Caco-2 (cell line): ENCODE data around the gene CAMK2G. TPM values are rescaled to one million over a fixed set of nuclear protein-coding genes. Genes with fewer than 3 reads are reported as not detected.

Source experiments
- BruUV-seq: library from RNA; stranded (reverse); fragments of 400-500 nt; replicated peaks from 2 replicates; lab custom pipeline; 2021; lab: Mats Ljungman, UMichigan
- CTCF ChIA-PET: fragments of 300-600 bp; sonication (Branson Sonifier 250); formaldehyde crosslinking; loops from one replicate; lab custom pipeline; 2022; ENCODE audit warnings: antibody characterized with exemption; lab: Charles Lee
- POLR2A ChIA-PET: fragments of 300-600 bp; sonication (Branson Sonifier 250); formaldehyde crosslinking; loops from one replicate; lab custom pipeline; 2022; ENCODE audit warnings: antibody characterized with exemption; lab: Charles Lee
- DNase-seq, 2 experiments: peaks; one replicate each; pipeline versions ENCODE4 v3.0.0 to v3.0.0-alpha.2; 2020 to 2022
- H3K27me3 ChIP-seq: replicated peaks from 2 replicates; pipeline ENCODE4 v1.6.0; 2011; ENCODE audit warnings: low read length; ENCODE audit not compliant: control insufficient read depth, insufficient read depth
- H3K36me3 ChIP-seq: 2 replicates; pipeline ENCODE4 v1.5.1; 2011; ENCODE audit warnings: low read length; ENCODE audit not compliant: control insufficient read depth, insufficient read depth
- H3K4me1 ChIP-seq: fragments of 250-450 bp; sonication (Bioruptor Pico); 2 replicates; pipeline ENCODE4 v1.5.1; 2020; ENCODE audit warnings: mild to moderate bottlenecking
- H3K4me3 ChIP-seq: 2 replicates; pipeline ENCODE4 v1.5.1; 2011; ENCODE audit warnings: low read depth, mild to moderate bottlenecking, control low read depth, low read length
- H3K9me3 ChIP-seq: fragments of 250-450 bp; sonication (Bioruptor Pico); 2 replicates; pipeline ENCODE4 v1.5.1; 2020; ENCODE audit warnings: mild to moderate bottlenecking, moderate library complexity
- H3K27ac Mint-ChIP-seq: one replicate; pipeline ENCODE4 v1.8.0; 2022; ENCODE audit warnings: mixed read lengths; ENCODE audit not compliant: unreplicated experiment
- H3K27me3 Mint-ChIP-seq: one replicate; pipeline ENCODE4 v1.8.0; 2022; ENCODE audit warnings: mixed read lengths; ENCODE audit not compliant: insufficient read depth, unreplicated experiment
- H3K36me3 Mint-ChIP-seq: one replicate; pipeline ENCODE4 v1.8.0; 2022; ENCODE audit warnings: mild to moderate bottlenecking, mixed read lengths; ENCODE audit not compliant: insufficient read depth, unreplicated experiment
- H3K4me1 Mint-ChIP-seq: one replicate; pipeline ENCODE4 v1.8.0; 2022; ENCODE audit warnings: low read depth, mixed read lengths; ENCODE audit not compliant: unreplicated experiment
- H3K4me3 Mint-ChIP-seq: one replicate; pipeline ENCODE4 v1.8.0; 2022; ENCODE audit warnings: mild to moderate bottlenecking, moderate library complexity, mixed read lengths; ENCODE audit not compliant: unreplicated experiment
- H3K9me3 Mint-ChIP-seq: one replicate; pipeline ENCODE4 v1.8.0; 2022; ENCODE audit warnings: mixed read lengths; ENCODE audit not compliant: unreplicated experiment
- CTCF ChIP-seq, 2 experiments: fragments of 200-600 bp in 1 of 2; IDR thresholded peaks; 1 replicate in 1 of 2; 2 replicates in 1 of 2; pipeline versions ENCODE4 v1.5.1 to v1.8.0; 2011 to 2022; ENCODE audit warnings: antibody characterized with exemption in 1 of 2, control low read depth in 1 of 2, inconsistent platforms in 1 of 2, low read depth in 1 of 2, low read length in 1 of 2, mild to moderate bottlenecking in 1 of 2, moderate library complexity in 1 of 2; ENCODE audit not compliant: insufficient read depth in 1 of 2, severe bottlenecking in 1 of 2, unreplicated experiment in 1 of 2
- intact Hi-C: fragments of 100-400 bp; cut with micrococcal nuclease; formaldehyde crosslinking; loops from one replicate; pipeline ENCODE4 v1.10.0; 2022; ENCODE audit not compliant: unreplicated experiment
- total RNA-seq: library from RNA; stranded (reverse); gene quantifications from 2 replicates; pipeline ENCODE4 v1.2.3, GENCODE V29; 2022

Gene CAMK2G
- total RNA-seq, 1 experiment from 2014 or later, result 78.8 TPM

- POLR2A ChIA-PET, result no interaction called here
- Mint-ChIP-seq H3K36me3 (peaks cover 89% of the 10 kb centered on the region), H3K4me1 (no peaks in the 10 kb centered on the region), H3K4me3 (no peak overlapping the region), H3K27me3 (no peaks in the 10 kb centered on the region), H3K27ac (no peak overlapping the region), H3K9me3 (no peaks in the 10 kb centered on the region)
- Histone ChIP-seq H3K36me3 (peaks cover 9% of the 10 kb centered on the region), H3K4me1 (no peaks in the 10 kb centered on the region), H3K27me3 (no peaks in the 10 kb centered on the region), H3K4me3 (no peak overlapping the region), H3K9me3 (no peaks in the 10 kb centered on the region)
- CTCF ChIA-PET, result interaction anchor here (1.5 kb wide), 1 partner anchor 41 kb away, joined by 3 read pairs; no protein-coding TSS in a partner anchor
- TF ChIP-seq CTCF (IDR thresholded peaks at IDR 0.05; ENCODE audit: insufficient read depth in 1 of 2, low read depth in 1 of 2, low read length in 1 of 2, severe bottlenecking in 1 of 2, unreplicated experiment in 1 of 2), result no peak
- intact Hi-C loops, result no loop called here
- DNase-seq, result no peak
- no TSS peak for BruUV-seq
Observed at GRCh38 chr10:73838827-73839226, 35.5 kb downstream of the CAMK2G start.

GRCh38 chr10:73838008-73838567 lies 36.3 kb downstream of the CAMK2G start:
- H3K36me3 ChIP-seq, result peaks cover 9% of the 10 kb centered on the region
- no peaks in the 10 kb centered on the region for H3K4me1 Mint-ChIP-seq
- peaks cover 89% of the 10 kb centered on the region for H3K36me3 Mint-ChIP-seq

GRCh38 chr10:73837072-73837471 lies 37.3 kb downstream of the CAMK2G start:
- no TSS peak for BruUV-seq
- intact Hi-C loops, result no loop called here
- Histone ChIP-seq H3K27me3 (no peaks in the 10 kb centered on the region), H3K36me3 (peaks cover 9% of the 10 kb centered on the region), H3K9me3 (no peaks in the 10 kb centered on the region), H3K4me3 (no peak overlapping the region), H3K4me1 (no peaks in the 10 kb centered on the region)
- Mint-ChIP-seq H3K4me3 (no peak overlapping the region), H3K9me3 (no peaks in the 10 kb centered on the region), H3K36me3 (peaks cover 89% of the 10 kb centered on the region), H3K27me3 (no peaks in the 10 kb centered on the region), H3K4me1 (no peaks in the 10 kb centered on the region), H3K27ac (no peak overlapping the region)
- ChIA-PET POLR2A (no interaction called here), CTCF (interaction anchor here (1.5 kb wide), 1 partner anchor 43 kb away, joined by 3 read pairs; no protein-coding TSS in a partner anchor)
- DNase-seq, result no peak
- no peak for TF ChIP-seq CTCF (IDR thresholded peaks at IDR 0.05; ENCODE audit: insufficient read depth in 1 of 2, low read depth in 1 of 2, low read length in 1 of 2, severe bottlenecking in 1 of 2, unreplicated experiment in 1 of 2)

More at GRCh38 chr10:73838008-73838567, 36.3 kb downstream of the CAMK2G start:
- CTCF ChIA-PET, result interaction anchor here (0.5 to 1.5 kb wide), 2 partner anchors 25 to 42 kb away, joined by 3 read pairs; no protein-coding TSS in a partner anchor
- H3K4me3 ChIP-seq, result no peak overlapping the region
- Mint-ChIP-seq H3K27me3 (no peaks in the 10 kb centered on the region), H3K4me3 (no peak overlapping the region), H3K27ac (no peak overlapping the region), H3K9me3 (no peaks in the 10 kb centered on the region)
- BruUV-seq, result no TSS peak
- no peak for TF ChIP-seq CTCF (IDR thresholded peaks at IDR 0.05; ENCODE audit: insufficient read depth in 1 of 2, low read depth in 1 of 2, low read length in 1 of 2, severe bottlenecking in 1 of 2, unreplicated experiment in 1 of 2)
- no peaks in the 10 kb centered on the region for H3K27me3 ChIP-seq
- H3K4me1 ChIP-seq, result no peaks in the 10 kb centered on the region
- intact Hi-C loops, result no loop called here
- POLR2A ChIA-PET, result no interaction called here
- H3K9me3 ChIP-seq, result no peaks in the 10 kb centered on the region
- DNase-seq, result no peak
